ENCODE measurements around the gene ARHGAP6.

GRCh38 chrX:11111947-11112346, 553.8 kb downstream of the ARHGAP6 start:
- TF ChIP-seq MYC (IDR thresholded peaks at IDR 0.05; ENCODE audit: low read depth, low read length): no peak
- TF ChIP-seq, protein P1, sequence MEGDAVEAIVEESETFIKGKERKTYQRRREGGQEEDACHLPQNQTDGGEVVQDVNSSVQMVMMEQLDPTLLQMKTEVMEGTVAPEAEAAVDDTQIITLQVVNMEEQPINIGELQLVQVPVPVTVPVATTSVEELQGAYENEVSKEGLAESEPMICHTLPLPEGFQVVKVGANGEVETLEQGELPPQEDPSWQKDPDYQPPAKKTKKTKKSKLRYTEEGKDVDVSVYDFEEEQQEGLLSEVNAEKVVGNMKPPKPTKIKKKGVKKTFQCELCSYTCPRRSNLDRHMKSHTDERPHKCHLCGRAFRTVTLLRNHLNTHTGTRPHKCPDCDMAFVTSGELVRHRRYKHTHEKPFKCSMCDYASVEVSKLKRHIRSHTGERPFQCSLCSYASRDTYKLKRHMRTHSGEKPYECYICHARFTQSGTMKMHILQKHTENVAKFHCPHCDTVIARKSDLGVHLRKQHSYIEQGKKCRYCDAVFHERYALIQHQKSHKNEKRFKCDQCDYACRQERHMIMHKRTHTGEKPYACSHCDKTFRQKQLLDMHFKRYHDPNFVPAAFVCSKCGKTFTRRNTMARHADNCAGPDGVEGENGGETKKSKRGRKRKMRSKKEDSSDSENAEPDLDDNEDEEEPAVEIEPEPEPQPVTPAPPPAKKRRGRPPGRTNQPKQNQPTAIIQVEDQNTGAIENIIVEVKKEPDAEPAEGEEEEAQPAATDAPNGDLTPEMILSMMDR (IDR thresholded peaks at IDR 0.05; ENCODE audit: extremely low read depth in 1 of 2, insufficient read depth in 1 of 2, low read depth in 1 of 2, low read length in 2 of 2): no peak
- TF ChIP-seq POLR2AphosphoS5 (IDR thresholded peaks at IDR 0.05; ENCODE audit: insufficient read depth, low read depth, low read length): no peak
- TF ChIP-seq MAX (IDR thresholded peaks at IDR 0.05; ENCODE audit: insufficient read depth, insufficient read length): no peak
- TF ChIP-seq POLR2A (IDR thresholded peaks at IDR 0.05; ENCODE audit: low read depth, low read length): no peak
- no peak for TF ChIP-seq EZH2 (IDR thresholded peaks at IDR 0.05; ENCODE audit: borderline replicate concordance, low read depth, low read length, severe bottlenecking)
- no peak for TF ChIP-seq FOS (IDR thresholded peaks at IDR 0.05; ENCODE audit: borderline replicate concordance, insufficient read depth, low read length)
- no peak for TF ChIP-seq GATA2 (IDR thresholded peaks at IDR 0.05; ENCODE audit: insufficient read depth, insufficient read length, low read depth, low read length)
